Stomach (tissue), 9 donors: ENCODE measurements around the gene ZBTB17. TPM values are rescaled to one million over a fixed set of nuclear protein-coding genes. Genes with fewer than 3 reads are reported as not detected.
A peak's percentile ranks its signal among the peaks of the same experiment; 100 is the strongest.

Experiments
- DNase-seq, 2 donors: peaks; one replicate each; pipeline versions ENCODE4 v3.0.0 to v3.0.0-alpha.2; 2013 to 2019
- H3K27ac ChIP-seq, 5 donors: fragments of 200-600 bp in 4 of 5; sonication (generic) in 4 of 5; one replicate each; pipeline ENCODE4 v1.5.1; 2013 to 2019; ENCODE audit warnings: mild to moderate bottlenecking in 1 of 5, moderate library complexity in 1 of 5
- H3K27me3 ChIP-seq, 3 donors: fragments of 200-600 bp; sonication (generic); one replicate each; pipeline ENCODE4 v1.5.1; 2017 to 2019; ENCODE audit warnings: mixed run types in 1 of 3
- H3K36me3 ChIP-seq, 4 donors: fragments of 200-600 bp; sonication (generic); 1 replicate in 3 of 4; 2 replicates in 1 of 4; pipeline ENCODE4 v1.5.1; 2016 to 2019
- H3K4me1 ChIP-seq, 4 donors: fragments of 200-600 bp; sonication (generic); one replicate each; pipeline ENCODE4 v1.5.1; 2016 to 2019
- H3K4me3 ChIP-seq, 4 donors: fragments of 200-600 bp; sonication (generic) in 3 of 4; one replicate each; pipeline ENCODE4 v1.5.1; 2016 to 2019; ENCODE audit warnings: mild to moderate bottlenecking in 1 of 4
- H3K9me3 ChIP-seq, 4 donors: fragments of 200-600 bp; sonication (generic); one replicate each; pipeline ENCODE4 v1.5.1; 2016 to 2019
- CTCF ChIP-seq, 7 experiments: fragments of 450-650 bp in 4 of 7; fragments of 200-600 bp in 3 of 7; sonication (generic) in 3 of 7; IDR thresholded peaks; one replicate each; pipeline ENCODE4 v1.5.1; 2016 to 2019; ENCODE audit warnings: antibody characterized with exemption in 7 of 7, control low read depth in 2 of 7, mild to moderate bottlenecking in 1 of 7
- EP300 ChIP-seq: sonication (generic); formaldehyde crosslinking; IDR thresholded peaks from one replicate; pipeline ENCODE4 v1.6.1; 2017; ENCODE audit warnings: antibody characterized with exemption
- POLR2A ChIP-seq, 4 donors: fragments of 450-650 bp; IDR thresholded peaks; one replicate each; pipeline ENCODE4 v1.6.1; 2016; ENCODE audit warnings: antibody characterized with exemption in 4 of 4, control low read depth in 2 of 4, mild to moderate bottlenecking in 1 of 4, moderate library complexity in 1 of 4
- POLR2AphosphoS5 ChIP-seq, 3 donors: sonication (generic); formaldehyde crosslinking; IDR thresholded peaks; one replicate each; pipeline ENCODE4 v1.6.1; 2016; ENCODE audit warnings: antibody characterized with exemption in 3 of 3
- WGBS, 5 donors: extraction: QIAGEN DNeasy Blood & Tissue Kit in 3 of 5; methylation state at CpG; one replicate each; pipeline versions ENCODE4 v1.1.5 to v1.1.7; 2013 to 2018; 5-methylcytosine and 5-hydroxymethylcytosine counted together
- intact Hi-C: fragments of 100-400 bp; cut with DNase I; formaldehyde crosslinking; loops from one replicate; pipeline ENCODE4 v1.15.1; 2023; ENCODE audit warnings: low total_unique reads
- polyA plus RNA-seq, 3 donors: library from polyadenylated mRNA; stranded (reverse); fragments of 200-250 nt; gene quantifications; one replicate each; pipeline ENCODE4 v1.2.3, GENCODE V29; 2013
- total RNA-seq, 5 donors: library from RNA; depleted of rRNA; stranded (reverse); fragments of >200 nt; gene quantifications; one replicate each; pipeline versions ENCODE4 v1.1.0 to v1.2.3, GENCODE V29; 2014 to 2016
- donor health status: healthy with polysubstance abuse.
- donor health status: Bipolar disorder and iron deficiency.
- donor health status: healthy.

ZBTB17 gene
- total and polyA plus RNA-seq, 8 donors = 13.0 to 136 (median 46.5) TPM

DNA sequence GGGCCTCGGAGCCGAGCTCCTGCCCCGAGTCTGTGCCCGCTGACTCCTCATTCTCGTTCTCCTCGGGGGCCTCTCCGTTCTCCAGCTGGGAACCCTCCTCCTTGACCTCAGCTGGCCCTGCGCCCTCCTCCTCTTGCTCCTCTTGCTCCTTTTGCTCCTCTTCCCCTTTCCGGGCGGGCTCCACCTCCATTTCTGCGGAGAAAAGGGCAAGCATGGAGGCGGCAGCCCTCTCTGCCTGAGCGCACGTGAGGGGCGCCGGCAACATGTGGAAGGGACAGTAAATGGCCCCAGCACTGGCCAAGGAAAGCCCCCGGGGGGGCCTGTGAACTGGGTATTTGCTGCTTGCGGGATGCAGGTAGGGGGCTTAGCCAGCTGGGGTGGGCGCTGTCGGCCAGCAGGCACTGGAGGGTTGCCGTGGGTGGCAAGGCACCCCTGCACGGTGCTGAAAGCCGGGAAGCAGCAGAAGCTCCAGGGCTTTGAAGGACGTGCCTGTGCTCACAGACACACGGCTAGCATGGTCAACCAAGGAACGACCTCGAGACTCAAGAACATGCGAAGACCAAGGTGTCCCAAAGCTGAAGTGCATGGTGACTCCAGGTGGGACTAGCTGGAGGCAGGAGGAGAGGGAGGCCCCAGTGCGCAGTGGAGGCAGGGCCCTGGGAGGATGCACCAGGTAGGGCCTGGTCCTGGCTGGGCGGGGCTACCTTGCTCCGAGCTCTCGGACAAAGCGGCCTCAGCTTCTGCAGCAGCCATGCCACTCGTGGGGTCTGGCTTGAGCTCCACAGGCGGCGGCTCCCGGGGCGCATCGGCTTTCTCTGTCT is 30.7 kb downstream of the ZBTB17 start:
- Histone ChIP-seq H3K4me3 (no peak overlapping the region), H3K36me3 (peaks cover 70 to 82% (median 82%) of the 10 kb centered on the region in 4 donors), H3K9me3 (no peaks in the 10 kb centered on the region), H3K27me3 (no peaks in the 10 kb centered on the region), H3K4me1 (peaks cover 22 to 34% (median 24%) of the 10 kb centered on the region in 4 donors), H3K27ac (no peak overlapping the region)
- WGBS, 5 donors = 89 to 92% (median 91%) methylated on average over 33 to 39 of the region's 39 CpGs
- intact Hi-C loops = no loop called here
- TF ChIP-seq EP300 = no peak
- TF ChIP-seq POLR2A (IDR thresholded peaks at IDR 0.05) = no peak
- TF ChIP-seq POLR2AphosphoS5 (IDR thresholded peaks at IDR 0.05) = no peak
- no peak for TF ChIP-seq CTCF (IDR thresholded peaks at IDR 0.05)
- DNase-seq = no peak

- no peak overlapping the region for H3K27ac ChIP-seq
- H3K9me3 ChIP-seq = no peaks in the 10 kb centered on the region
- peaks cover 70 to 90% (median 90%) of the 10 kb centered on the region in 4 donors for H3K36me3 ChIP-seq
- peaks cover 17 to 32% (median 19%) of the 10 kb centered on the region in 4 donors for H3K4me1 ChIP-seq
- H3K4me3 ChIP-seq = no peak overlapping the region
- whole genome bisulfite sequencing, 5 donors = 93 to 95% (median 95%) methylated on average over 45 to 55 of the region's 55 CpGs
- intact Hi-C loops = no loop called here
- peak in 1 of 2 donors; percentile 14 for DNase-seq
- H3K27me3 ChIP-seq = no peaks in the 10 kb centered on the region
- TF ChIP-seq EP300 = no peak
- no peak for TF ChIP-seq POLR2AphosphoS5 (IDR thresholded peaks at IDR 0.05)
- no peak for TF ChIP-seq CTCF (IDR thresholded peaks at IDR 0.05)
- TF ChIP-seq POLR2A (IDR thresholded peaks at IDR 0.05) = no peak
These were observed 31.4 kb downstream of the ZBTB17 start for GRCh38 chr1:15944308-15945010.

- TF ChIP-seq CTCF (IDR thresholded peaks at IDR 0.05) (no peak), EP300 (no peak), POLR2A (IDR thresholded peaks at IDR 0.05) (no peak), POLR2AphosphoS5 (IDR thresholded peaks at IDR 0.05) (no peak)
- WGBS, 5 donors = 87 to 91% (median 88%) methylated on average over 13 to 22 of the region's 22 CpGs
- H3K27me3 ChIP-seq = no peaks in the 10 kb centered on the region
- no peak overlapping the region for H3K27ac ChIP-seq
- peaks cover 70 to 95% (median 95%) of the 10 kb centered on the region in 4 donors for H3K36me3 ChIP-seq
- peak in 1 of 2 donors; percentile 17 for DNase-seq
- no peaks in the 10 kb centered on the region for H3K9me3 ChIP-seq
- no peak overlapping the region for H3K4me3 ChIP-seq
- H3K4me1 ChIP-seq = peaks cover 12 to 32% (median 19%) of the 10 kb centered on the region in 4 donors
- intact Hi-C loops = no loop called here
These were observed 32.0 kb downstream of the ZBTB17 start for GRCh38 chr1:15943992-15944307.

DNA sequence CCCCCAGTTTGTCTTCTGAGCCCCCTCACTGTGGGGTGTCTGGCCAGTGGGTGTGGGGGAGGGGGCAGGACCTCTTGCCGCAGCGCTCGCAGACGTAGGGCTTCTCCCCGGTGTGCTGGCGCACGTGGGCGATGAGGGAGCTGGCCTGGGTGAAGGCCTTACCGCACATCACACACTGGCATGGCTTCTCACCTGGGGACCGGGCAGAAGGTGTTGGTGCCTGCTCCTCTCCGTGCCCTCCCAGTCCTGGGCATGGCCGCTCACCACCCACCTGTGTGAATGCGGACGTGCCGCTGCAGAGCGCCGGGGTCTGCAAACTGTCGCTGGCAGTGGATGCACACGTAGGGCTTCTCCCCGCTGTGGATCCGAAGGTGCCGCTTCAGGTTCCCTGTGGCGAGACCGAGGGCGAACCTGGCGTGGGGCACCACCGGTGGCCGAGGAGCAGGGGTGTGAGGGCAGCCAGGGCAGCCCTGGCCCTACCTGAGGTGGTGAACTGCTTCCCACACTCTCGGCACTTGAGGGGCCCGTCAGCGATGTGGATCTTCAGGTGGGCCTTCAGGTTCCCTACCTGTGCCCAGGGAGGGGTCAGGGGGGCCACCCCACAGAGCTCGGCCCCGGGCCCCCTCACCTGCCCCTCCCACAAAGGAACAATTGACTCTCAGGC is 32.4 kb downstream of the ZBTB17 start:
- no peaks in the 10 kb centered on the region for H3K9me3 ChIP-seq
- peaks cover 74 to 100% (median 100%) of the 10 kb centered on the region in 4 donors for H3K36me3 ChIP-seq
- intact Hi-C loops = no loop called here
- no peak for TF ChIP-seq EP300
- no peak for TF ChIP-seq CTCF (IDR thresholded peaks at IDR 0.05)
- TF ChIP-seq POLR2AphosphoS5 (IDR thresholded peaks at IDR 0.05) = no peak
- TF ChIP-seq POLR2A (IDR thresholded peaks at IDR 0.05) = no peak
- WGBS, 5 donors = 94 to 97% (median 95%) methylated on average over 26 to 33 of the region's 33 CpGs
- no peak overlapping the region for H3K4me3 ChIP-seq
- H3K4me1 ChIP-seq = peaks cover 7 to 31% (median 15%) of the 10 kb centered on the region in 4 donors
- no peak overlapping the region for H3K27ac ChIP-seq
- H3K27me3 ChIP-seq = no peaks in the 10 kb centered on the region
- peak in 1 of 2 donors; percentile 15 for DNase-seq
